ENCODE data around the gene CD44. TPM values are rescaled to one million over a fixed set of nuclear protein-coding genes. Genes with fewer than 3 reads are reported as not detected.
A peak's percentile ranks its signal among the peaks of the same experiment; 100 is the strongest.

CD44 gene
- polyA plus RNA-seq, 1 donor, result 31.1 TPM

- peak overlapping the region; percentile 43 for H3K27ac ChIP-seq (ENCODE audit: low read length)
- H3K9me3 ChIP-seq (ENCODE audit: control insufficient read depth, low read depth, low read length), result no peaks in the 10 kb centered on the region
- H3K4me1 ChIP-seq (ENCODE audit: control insufficient read depth, insufficient read depth, low read length), result peaks cover 29% of the 10 kb centered on the region
- no peak overlapping the region for H3K4me3 ChIP-seq (ENCODE audit: low read length)
- H3K27me3 ChIP-seq (ENCODE audit: control insufficient read depth, insufficient read depth, low read length), result no peaks in the 10 kb centered on the region
- WGBS (ENCODE audit: insufficient coverage, low lambda C conversion rate), result no CpG with 5 or more reads among the region's 6 CpGs
- peaks cover 2% of the 10 kb centered on the region for H3K36me3 ChIP-seq (ENCODE audit: control insufficient read depth, insufficient read depth, low read length)
- DNase-seq, result peak; percentile 42 to 70
Observed at GRCh38 chr11:35190804-35191348, 51.9 kb downstream of the CD44 start.

- H3K4me3 ChIP-seq (ENCODE audit: low read length), result no peak overlapping the region
- peaks cover 29% of the 10 kb centered on the region for H3K4me1 ChIP-seq (ENCODE audit: control insufficient read depth, insufficient read depth, low read length)
- H3K9me3 ChIP-seq (ENCODE audit: control insufficient read depth, low read depth, low read length), result no peaks in the 10 kb centered on the region
- H3K27ac ChIP-seq (ENCODE audit: low read length), result peak overlapping the region; percentile 32
- no CpG with 5 or more reads among the region's 3 CpGs for WGBS (ENCODE audit: insufficient coverage, low lambda C conversion rate)
- no peaks in the 10 kb centered on the region for H3K27me3 ChIP-seq (ENCODE audit: control insufficient read depth, insufficient read depth, low read length)
- peaks cover 2% of the 10 kb centered on the region for H3K36me3 ChIP-seq (ENCODE audit: control insufficient read depth, insufficient read depth, low read length)
- peak; percentile 71 to 75 for DNase-seq
Observed at GRCh38 chr11:35192347-35192746, 53.4 kb downstream of the CD44 start.

GRCh38 chr11:35193767-35194166 is 54.8 kb downstream of the CD44 start:
- H3K36me3 ChIP-seq (ENCODE audit: control insufficient read depth, insufficient read depth, low read length), result peaks cover 2% of the 10 kb centered on the region
- H3K27ac ChIP-seq (ENCODE audit: low read length), result no peak overlapping the region
- H3K4me1 ChIP-seq (ENCODE audit: control insufficient read depth, insufficient read depth, low read length), result peaks cover 29% of the 10 kb centered on the region

GRCh38 chr11:35197292-35197691 is 58.3 kb downstream of the CD44 start:
- Histone ChIP-seq H3K9me3 (ENCODE audit: control insufficient read depth, low read depth, low read length) (no peaks in the 10 kb centered on the region), H3K4me1 (ENCODE audit: control insufficient read depth, insufficient read depth, low read length) (peaks cover 7% of the 10 kb centered on the region), H3K27ac (ENCODE audit: low read length) (no peak overlapping the region), H3K27me3 (ENCODE audit: control insufficient read depth, insufficient read depth, low read length) (no peaks in the 10 kb centered on the region), H3K4me3 (ENCODE audit: low read length) (no peak overlapping the region), H3K36me3 (ENCODE audit: control insufficient read depth, insufficient read depth, low read length) (no peaks in the 10 kb centered on the region)
- no peak for DNase-seq
- WGBS (ENCODE audit: insufficient coverage, low lambda C conversion rate), result 100% methylated on average over 1 of the region's 1 CpG

More at GRCh38 chr11:35193767-35194166, 54.8 kb downstream of the CD44 start:
- no peaks in the 10 kb centered on the region for H3K27me3 ChIP-seq (ENCODE audit: control insufficient read depth, insufficient read depth, low read length)
- H3K9me3 ChIP-seq (ENCODE audit: control insufficient read depth, low read depth, low read length), result no peaks in the 10 kb centered on the region
- H3K4me3 ChIP-seq (ENCODE audit: low read length), result no peak overlapping the region
- WGBS (ENCODE audit: insufficient coverage, low lambda C conversion rate), result 71% methylated on average over 5 of the region's 6 CpGs
- peak in 1 of 2 donors; percentile 27 for DNase-seq

GRCh38 chr11:35200811-35201341 is 61.9 kb downstream of the CD44 start:
- H3K9me3 ChIP-seq (ENCODE audit: control insufficient read depth, low read depth, low read length), result no peaks in the 10 kb centered on the region
- no peaks in the 10 kb centered on the region for H3K36me3 ChIP-seq (ENCODE audit: control insufficient read depth, insufficient read depth, low read length)
- H3K27me3 ChIP-seq (ENCODE audit: control insufficient read depth, insufficient read depth, low read length), result peaks cover under 1% of the 10 kb centered on the region
- H3K27ac ChIP-seq (ENCODE audit: low read length), result no peak overlapping the region
- no peak overlapping the region for H3K4me3 ChIP-seq (ENCODE audit: low read length)
- WGBS (ENCODE audit: insufficient coverage, low lambda C conversion rate), result 100% methylated on average over 4 of the region's 7 CpGs
- no peak for DNase-seq
- H3K4me1 ChIP-seq (ENCODE audit: control insufficient read depth, insufficient read depth, low read length), result no peaks in the 10 kb centered on the region

- no CpG with 5 or more reads among the region's 5 CpGs for WGBS (ENCODE audit: insufficient coverage, low lambda C conversion rate)
- peaks cover 2% of the 10 kb centered on the region for H3K27me3 ChIP-seq (ENCODE audit: control insufficient read depth, insufficient read depth, low read length)
- no peak overlapping the region for H3K27ac ChIP-seq (ENCODE audit: low read length)
- no peak overlapping the region for H3K4me3 ChIP-seq (ENCODE audit: low read length)
- no peaks in the 10 kb centered on the region for H3K36me3 ChIP-seq (ENCODE audit: control insufficient read depth, insufficient read depth, low read length)
- no peaks in the 10 kb centered on the region for H3K9me3 ChIP-seq (ENCODE audit: control insufficient read depth, low read depth, low read length)
- DNase-seq, result no peak
- H3K4me1 ChIP-seq (ENCODE audit: control insufficient read depth, insufficient read depth, low read length), result no peaks in the 10 kb centered on the region
Observed at GRCh38 chr11:35204614-35205013, 65.6 kb downstream of the CD44 start.

GRCh38 chr11:35206616-35207015 is 67.6 kb downstream of the CD44 start:
- WGBS (ENCODE audit: insufficient coverage, low lambda C conversion rate), result no CpG with 5 or more reads among the region's 1 CpG
- Histone ChIP-seq H3K9me3 (ENCODE audit: control insufficient read depth, low read depth, low read length) (no peaks in the 10 kb centered on the region), H3K27ac (ENCODE audit: low read length) (no peak overlapping the region), H3K27me3 (ENCODE audit: control insufficient read depth, insufficient read depth, low read length) (peaks cover 3% of the 10 kb centered on the region), H3K4me3 (ENCODE audit: low read length) (no peak overlapping the region), H3K36me3 (ENCODE audit: control insufficient read depth, insufficient read depth, low read length) (no peaks in the 10 kb centered on the region), H3K4me1 (ENCODE audit: control insufficient read depth, insufficient read depth, low read length) (no peaks in the 10 kb centered on the region)
- DNase-seq, result no peak

GRCh38 chr11:35207471-35208403 is 68.8 kb downstream of the CD44 start:
- WGBS (ENCODE audit: insufficient coverage, low lambda C conversion rate), result 100% methylated on average over 1 of the region's 10 CpGs
- Histone ChIP-seq H3K4me3 (ENCODE audit: low read length) (no peak overlapping the region), H3K9me3 (ENCODE audit: control insufficient read depth, low read depth, low read length) (no peaks in the 10 kb centered on the region), H3K27ac (ENCODE audit: low read length) (no peak overlapping the region), H3K4me1 (ENCODE audit: control insufficient read depth, insufficient read depth, low read length) (no peaks in the 10 kb centered on the region), H3K27me3 (ENCODE audit: control insufficient read depth, insufficient read depth, low read length) (peaks cover 3% of the 10 kb centered on the region), H3K36me3 (ENCODE audit: control insufficient read depth, insufficient read depth, low read length) (no peaks in the 10 kb centered on the region)
- no peak for DNase-seq

- no peak overlapping the region for H3K27ac ChIP-seq (ENCODE audit: low read length)
- no peak for DNase-seq
- H3K27me3 ChIP-seq (ENCODE audit: control insufficient read depth, insufficient read depth, low read length), result peaks cover 3% of the 10 kb centered on the region
- WGBS (ENCODE audit: insufficient coverage, low lambda C conversion rate), result no CpG with 5 or more reads among the region's 4 CpGs
- no peak overlapping the region for H3K4me3 ChIP-seq (ENCODE audit: low read length)
- H3K9me3 ChIP-seq (ENCODE audit: control insufficient read depth, low read depth, low read length), result no peaks in the 10 kb centered on the region
- H3K4me1 ChIP-seq (ENCODE audit: control insufficient read depth, insufficient read depth, low read length), result no peaks in the 10 kb centered on the region
- no peaks in the 10 kb centered on the region for H3K36me3 ChIP-seq (ENCODE audit: control insufficient read depth, insufficient read depth, low read length)
Observed at GRCh38 chr11:35208795-35209194, 69.8 kb downstream of the CD44 start.

GRCh38 chr11:35210876-35211546 is 72.0 kb downstream of the CD44 start:
- no peaks in the 10 kb centered on the region for H3K9me3 ChIP-seq (ENCODE audit: control insufficient read depth, low read depth, low read length)
- H3K36me3 ChIP-seq (ENCODE audit: control insufficient read depth, insufficient read depth, low read length), result peaks cover 4% of the 10 kb centered on the region
- H3K27ac ChIP-seq (ENCODE audit: low read length), result no peak overlapping the region
- H3K4me1 ChIP-seq (ENCODE audit: control insufficient read depth, insufficient read depth, low read length), result no peaks in the 10 kb centered on the region
- DNase-seq, result no peak
- no peak overlapping the region for H3K4me3 ChIP-seq (ENCODE audit: low read length)
- no CpG with 5 or more reads among the region's 3 CpGs for WGBS (ENCODE audit: insufficient coverage, low lambda C conversion rate)
- peaks cover 2% of the 10 kb centered on the region for H3K27me3 ChIP-seq (ENCODE audit: control insufficient read depth, insufficient read depth, low read length)
